Prostate gland (tissue), 2 donors: Measurements from ENCODE around the gene GDPGP1. TPM values are rescaled to one million over a fixed set of nuclear protein-coding genes. Genes with fewer than 3 reads are reported as not detected.
A peak's percentile ranks its signal among the peaks of the same experiment; 100 is the strongest.

Source experiments
- DNase-seq: peaks from one replicate; pipeline ENCODE4 v3.0.0-alpha.2; 2019; ENCODE audit warnings: low spot score
- H3K27ac ChIP-seq, 2 donors: fragments of 200-600 bp; sonication (generic); 2 replicates each; pipeline ENCODE4 v1.5.1; 2017 to 2019
- H3K27me3 ChIP-seq: fragments of 200-600 bp; sonication (generic); replicated peaks from 2 replicates; pipeline ENCODE4 v1.5.1; 2019; ENCODE audit not compliant: insufficient read depth
- H3K36me3 ChIP-seq, 2 donors: fragments of 200-600 bp; sonication (generic); 1 replicate in 1 of 2; 2 replicates in 1 of 2; pipeline versions ENCODE4 v1.5.1 to v1.8.1; 2017 to 2019
- H3K4me1 ChIP-seq: fragments of 200-600 bp; sonication (generic); replicated peaks from 2 replicates; pipeline ENCODE4 v1.5.1; 2019
- H3K4me3 ChIP-seq, 2 donors: fragments of 200-600 bp; sonication (generic); 2 replicates each; pipeline ENCODE4 v1.5.1; 2017 to 2019
- H3K9me3 ChIP-seq: fragments of 200-600 bp; sonication (generic); 2 replicates; pipeline ENCODE4 v1.5.1; 2017
- POLR2A ChIP-seq: fragments of 450-650 bp; IDR thresholded peaks from one replicate; pipeline ENCODE4 v1.6.1; 2016; ENCODE audit warnings: antibody characterized with exemption, mild to moderate bottlenecking
- POLR2AphosphoS5 ChIP-seq: sonication (generic); formaldehyde crosslinking; IDR thresholded peaks from one replicate; pipeline ENCODE4 v1.6.1; 2017; ENCODE audit warnings: antibody characterized with exemption
- WGBS: methylation state at CpG from one replicate; pipeline ENCODE4 v1.1.5; 2018; 5-methylcytosine and 5-hydroxymethylcytosine counted together
- intact Hi-C: fragments of 100-400 bp; cut with DNase I; formaldehyde crosslinking; loops from one replicate; pipeline ENCODE4 v1.14.2; 2022
- total RNA-seq, 2 donors: library from RNA; depleted of rRNA; stranded (reverse); fragments of >200 nt; gene quantifications; one replicate each; pipeline ENCODE4 v1.1.0, GENCODE V29; 2016
- TF ChIP-seq, protein P1 (sequence below), 4 experiments: fragments of 200-600 bp in 2 of 4; fragments of 450-650 bp in 2 of 4; sonication (generic) in 2 of 4; IDR thresholded peaks; 1 replicate in 3 of 4; 2 replicates in 1 of 4; pipeline ENCODE4 v1.5.1; 2016 to 2019; ENCODE audit warnings: antibody characterized with exemption in 4 of 4, mild to moderate bottlenecking in 2 of 4, moderate library complexity in 2 of 4

The GDPGP1 gene
- total RNA-seq, 2 donors from 2014 or later = 15.4 to 21.5 TPM

DNA sequence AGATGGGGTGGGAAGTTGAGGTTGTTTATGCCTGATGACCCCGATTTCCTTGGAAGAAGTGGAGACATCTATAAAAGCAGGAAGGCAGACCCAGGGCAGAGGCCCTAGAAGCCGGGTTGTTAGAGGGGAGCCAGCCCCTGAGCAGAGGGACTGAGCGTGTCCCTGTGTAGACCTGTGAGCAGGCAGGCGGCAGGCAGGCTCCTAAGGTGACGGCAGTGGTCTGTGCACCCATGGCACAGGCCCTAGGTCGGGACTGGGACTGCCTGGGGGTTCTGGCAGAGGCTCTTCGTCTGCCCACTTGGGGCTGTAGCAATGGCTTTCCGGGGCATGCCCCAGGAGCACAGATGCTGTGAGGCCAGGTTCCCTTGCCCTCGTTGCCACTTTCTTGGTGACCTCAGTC is 23.0 kb upstream of the GDPGP1 start:
- peak overlapping the region; percentile 38 to 69 for H3K27ac ChIP-seq
- no peaks in the 10 kb centered on the region for H3K9me3 ChIP-seq
- intact Hi-C loops = loop anchor here (5.0 to 10.0 kb wide), 3 partner anchors 206 to 459 kb away; partner anchors contain the start of genes MESP1 and ZNF710
- H3K4me3 ChIP-seq = no peak overlapping the region
- H3K4me1 ChIP-seq = peaks cover 15% of the 10 kb centered on the region
- TF ChIP-seq, protein P1, sequence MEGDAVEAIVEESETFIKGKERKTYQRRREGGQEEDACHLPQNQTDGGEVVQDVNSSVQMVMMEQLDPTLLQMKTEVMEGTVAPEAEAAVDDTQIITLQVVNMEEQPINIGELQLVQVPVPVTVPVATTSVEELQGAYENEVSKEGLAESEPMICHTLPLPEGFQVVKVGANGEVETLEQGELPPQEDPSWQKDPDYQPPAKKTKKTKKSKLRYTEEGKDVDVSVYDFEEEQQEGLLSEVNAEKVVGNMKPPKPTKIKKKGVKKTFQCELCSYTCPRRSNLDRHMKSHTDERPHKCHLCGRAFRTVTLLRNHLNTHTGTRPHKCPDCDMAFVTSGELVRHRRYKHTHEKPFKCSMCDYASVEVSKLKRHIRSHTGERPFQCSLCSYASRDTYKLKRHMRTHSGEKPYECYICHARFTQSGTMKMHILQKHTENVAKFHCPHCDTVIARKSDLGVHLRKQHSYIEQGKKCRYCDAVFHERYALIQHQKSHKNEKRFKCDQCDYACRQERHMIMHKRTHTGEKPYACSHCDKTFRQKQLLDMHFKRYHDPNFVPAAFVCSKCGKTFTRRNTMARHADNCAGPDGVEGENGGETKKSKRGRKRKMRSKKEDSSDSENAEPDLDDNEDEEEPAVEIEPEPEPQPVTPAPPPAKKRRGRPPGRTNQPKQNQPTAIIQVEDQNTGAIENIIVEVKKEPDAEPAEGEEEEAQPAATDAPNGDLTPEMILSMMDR (IDR thresholded peaks at IDR 0.05) = no peak
- TF ChIP-seq POLR2A (no peak), POLR2AphosphoS5 (no peak)
- H3K27me3 ChIP-seq = no peaks in the 10 kb centered on the region
- DNase-seq = no peak
- WGBS = 89% methylated on average over 9 of the region's 9 CpGs
- no peaks in the 10 kb centered on the region for H3K36me3 ChIP-seq

DNA sequence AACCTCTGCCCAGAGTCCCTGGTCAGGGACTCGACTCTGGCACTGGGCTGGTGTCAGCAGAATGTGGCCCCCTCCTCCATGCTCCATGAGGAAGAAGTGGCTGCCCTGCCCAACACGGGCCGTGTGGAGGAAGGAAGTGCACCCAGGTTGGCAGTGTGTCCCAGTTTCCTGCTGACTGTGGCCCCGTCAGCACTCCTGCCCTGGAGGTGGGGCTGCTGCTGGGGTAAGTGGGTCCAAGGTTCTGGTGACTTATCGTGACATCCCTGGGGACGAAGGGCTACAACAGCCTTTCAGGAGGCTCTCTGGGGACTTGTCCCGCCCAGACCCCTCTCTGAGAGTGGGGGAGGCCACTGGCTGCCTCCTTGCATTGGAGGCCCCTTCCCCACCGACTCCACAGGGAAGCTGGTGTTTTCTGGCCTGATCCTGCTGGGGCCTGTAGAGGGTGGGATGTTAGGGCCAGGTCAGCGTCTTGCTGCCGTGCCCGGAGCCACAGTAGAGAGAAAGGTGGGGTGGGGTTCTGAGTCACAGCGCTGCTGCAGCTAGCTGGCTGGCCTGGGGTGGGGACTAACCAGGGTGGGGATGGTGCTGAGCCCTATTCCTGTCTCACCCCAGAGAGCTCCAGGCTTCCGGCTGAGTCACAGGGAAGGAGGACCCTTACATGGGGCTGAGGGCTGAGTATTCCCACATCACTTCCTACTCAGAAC is 22.4 kb upstream of the GDPGP1 start:
- H3K4me1 ChIP-seq = peaks cover 15% of the 10 kb centered on the region
- no peaks in the 10 kb centered on the region for H3K9me3 ChIP-seq
- H3K27me3 ChIP-seq = no peaks in the 10 kb centered on the region
- no peak for TF ChIP-seq POLR2AphosphoS5
- no peak for TF ChIP-seq POLR2A
- TF ChIP-seq, protein P1 (IDR thresholded peaks at IDR 0.05) = no peak
- no peaks in the 10 kb centered on the region for H3K36me3 ChIP-seq
- 53% methylated on average over 13 of the region's 13 CpGs for WGBS
- peak overlapping the region; percentile 38 to 69 for H3K27ac ChIP-seq
- intact Hi-C loops = loop anchor here (5.0 to 10.0 kb wide), 3 partner anchors 207 to 459 kb away; partner anchors contain the start of genes MESP1 and ZNF710
- no peak for DNase-seq
- H3K4me3 ChIP-seq = no peak overlapping the region

DNA sequence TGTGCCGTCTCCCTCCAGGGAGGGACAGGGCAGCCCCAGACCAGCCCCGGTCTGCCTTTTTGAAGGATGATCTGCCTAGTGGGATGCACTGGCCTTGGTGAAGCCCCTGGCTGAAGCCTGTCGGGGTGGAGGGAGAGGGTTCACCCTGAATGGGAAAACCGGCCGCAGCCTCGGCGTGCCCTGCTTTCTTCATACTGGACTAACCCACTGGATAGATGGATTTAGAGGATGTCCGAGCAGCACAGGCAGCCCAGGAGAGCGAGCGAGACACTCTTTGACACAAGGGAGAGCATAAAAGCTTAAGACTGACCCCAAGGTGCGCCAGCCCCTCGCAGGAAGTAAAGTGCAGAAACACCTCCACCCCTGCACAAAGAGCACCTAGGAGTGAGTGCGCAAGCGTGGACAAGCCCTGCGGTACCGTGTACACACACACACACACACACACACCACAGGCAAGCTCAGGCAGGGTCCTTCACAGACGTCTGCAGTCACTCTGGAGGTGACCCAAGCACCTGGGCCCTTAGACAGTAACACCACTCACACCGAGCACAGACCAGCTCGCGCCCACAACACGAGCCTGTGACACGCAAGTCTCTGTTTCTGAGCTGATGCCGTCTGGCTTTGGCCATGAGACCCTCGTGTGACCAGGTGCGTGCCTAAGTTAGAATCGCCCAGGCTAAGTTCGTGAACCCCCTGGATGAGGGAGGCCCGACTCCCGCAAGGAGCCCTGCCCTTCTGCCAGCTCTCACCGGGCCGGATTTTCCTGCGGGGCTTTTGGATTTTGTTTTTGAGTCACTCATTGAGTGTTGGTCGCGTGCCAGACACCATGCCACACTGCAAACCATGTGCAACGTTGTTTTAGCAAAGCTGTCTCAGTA is 21.5 kb upstream of the GDPGP1 start:
- intact Hi-C loops = loop anchor here (5.0 to 10.0 kb wide), 3 partner anchors 208 to 460 kb away; partner anchors contain the start of genes MESP1 and ZNF710
- peak; percentile 76 for DNase-seq
- Histone ChIP-seq H3K4me1 (peaks cover 15% of the 10 kb centered on the region), H3K36me3 (no peaks in the 10 kb centered on the region), H3K4me3 (no peak overlapping the region), H3K27ac (peak overlapping the region; percentile 38 to 69), H3K9me3 (no peaks in the 10 kb centered on the region), H3K27me3 (no peaks in the 10 kb centered on the region)
- peak; percentile 43 for TF ChIP-seq POLR2A
- TF ChIP-seq, protein P1 (IDR thresholded peaks at IDR 0.05) = no peak
- TF ChIP-seq POLR2AphosphoS5 = peak; percentile 26
- 41% methylated on average over 35 of the region's 35 CpGs for WGBS

DNA sequence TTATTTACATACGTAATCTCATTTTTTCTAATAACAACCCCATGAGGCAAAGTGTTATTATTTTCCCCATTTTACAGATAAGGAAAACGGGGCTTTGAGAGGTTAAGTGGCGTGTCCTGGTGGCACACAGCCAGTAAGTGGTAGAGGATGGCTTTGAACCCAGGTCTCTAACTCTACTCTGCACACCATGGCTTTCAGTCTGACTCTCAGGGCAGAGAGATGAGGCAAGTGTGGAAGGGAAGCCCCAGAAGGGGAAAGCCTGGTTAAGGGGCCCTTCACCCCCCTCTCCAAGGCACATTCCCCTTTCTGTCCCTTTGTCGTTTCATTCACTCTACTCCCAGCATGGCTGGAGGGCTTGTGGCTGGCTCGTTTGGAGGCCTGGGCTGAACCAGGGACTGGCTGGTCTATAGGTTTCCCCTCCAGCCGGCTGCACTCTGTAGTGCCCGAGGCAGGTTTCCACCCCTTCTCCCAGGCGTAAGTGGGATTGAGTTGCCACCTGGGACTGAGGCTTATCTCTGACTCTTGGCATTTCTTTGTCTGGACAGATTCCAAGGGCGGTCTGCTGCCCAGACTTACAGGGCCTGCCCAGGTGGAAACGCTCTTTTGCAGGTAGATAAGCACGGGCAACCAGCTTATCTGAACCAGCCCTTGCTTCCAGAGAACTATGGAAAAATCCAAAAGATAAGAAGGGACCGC is 20.7 kb upstream of the GDPGP1 start:
- TF ChIP-seq POLR2AphosphoS5 = peak; percentile 4
- TF ChIP-seq, protein P1 (IDR thresholded peaks at IDR 0.05) = no peak
- intact Hi-C loops = loop anchor here (5.0 to 10.0 kb wide), 3 partner anchors 208 to 461 kb away; partner anchors contain the start of genes MESP1 and ZNF710
- Histone ChIP-seq H3K27ac (peak overlapping the region; percentile 38 to 69), H3K9me3 (no peaks in the 10 kb centered on the region), H3K27me3 (no peaks in the 10 kb centered on the region), H3K36me3 (no peaks in the 10 kb centered on the region), H3K4me1 (peaks cover 18% of the 10 kb centered on the region), H3K4me3 (no peak overlapping the region)
- DNase-seq = peak; percentile 51
- WGBS = 47% methylated on average over 12 of the region's 12 CpGs
